ENCODE results near the gene NIT1. TPM values are rescaled to one million over a fixed set of nuclear protein-coding genes. Genes with fewer than 3 reads are reported as not detected.
A peak's percentile ranks its signal among the peaks of the same experiment; 100 is the strongest.

NIT1 gene
- total RNA-seq, 1 donor from 2014 or later: 16.2 TPM

DNA sequence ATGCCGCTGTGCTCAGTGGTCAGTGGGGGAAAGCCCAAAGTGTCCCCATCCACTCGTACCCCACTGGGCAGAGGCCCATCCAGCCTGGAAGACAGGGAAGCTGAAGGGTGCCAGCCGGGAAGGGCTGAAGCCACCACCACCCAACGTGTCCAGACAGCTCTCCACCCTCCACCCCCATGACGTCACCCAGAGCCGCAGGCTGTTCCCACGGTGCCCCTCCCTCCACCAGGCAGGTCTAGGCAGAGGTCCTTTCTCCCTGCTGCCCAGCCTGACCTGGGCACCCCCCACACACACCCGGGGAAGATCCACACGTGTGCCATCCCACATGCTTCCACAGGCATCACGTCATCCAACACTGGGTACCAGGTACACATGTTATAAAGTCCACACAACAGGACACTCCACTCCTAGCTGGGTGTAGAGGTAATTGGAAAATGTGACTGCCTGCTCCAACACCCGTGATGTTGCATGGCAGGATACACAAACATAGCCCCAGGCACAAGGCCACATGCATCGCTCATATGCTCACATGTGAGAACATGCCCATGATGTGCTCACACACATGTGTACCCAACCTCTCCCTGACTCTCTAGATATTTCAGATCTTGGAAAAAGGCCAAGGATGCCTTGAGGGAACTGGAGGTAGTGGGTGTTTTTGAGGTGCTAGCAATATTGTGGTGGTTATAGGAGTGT lies 43.1 kb upstream of the NIT1 start:
- Histone ChIP-seq H3K4me1 (ENCODE audit: control insufficient read depth in 3 of 3, insufficient read depth in 3 of 3, low read length in 3 of 3) (no peaks in the 10 kb centered on the region), H3K9ac (ENCODE audit: low read depth in 1 of 3, low read length in 3 of 3) (no peak overlapping the region), H3K27me3 (ENCODE audit: control insufficient read depth in 3 of 3, insufficient read depth in 3 of 3, low read length in 3 of 3) (peaks cover 2 to 9% (median 5%) of the 10 kb centered on the region in 3 donors), H3K4me3 (ENCODE audit: low read length in 3 of 3) (no peak overlapping the region), H3K27ac (ENCODE audit: low read depth, low read length) (no peak overlapping the region), H3K9me3 (ENCODE audit: control insufficient read depth in 3 of 3, low read length in 3 of 3) (no peaks in the 10 kb centered on the region), H3K36me3 (ENCODE audit: control insufficient read depth in 3 of 3, insufficient read depth in 3 of 3, low read length in 3 of 3) (no peaks in the 10 kb centered on the region)

DNA sequence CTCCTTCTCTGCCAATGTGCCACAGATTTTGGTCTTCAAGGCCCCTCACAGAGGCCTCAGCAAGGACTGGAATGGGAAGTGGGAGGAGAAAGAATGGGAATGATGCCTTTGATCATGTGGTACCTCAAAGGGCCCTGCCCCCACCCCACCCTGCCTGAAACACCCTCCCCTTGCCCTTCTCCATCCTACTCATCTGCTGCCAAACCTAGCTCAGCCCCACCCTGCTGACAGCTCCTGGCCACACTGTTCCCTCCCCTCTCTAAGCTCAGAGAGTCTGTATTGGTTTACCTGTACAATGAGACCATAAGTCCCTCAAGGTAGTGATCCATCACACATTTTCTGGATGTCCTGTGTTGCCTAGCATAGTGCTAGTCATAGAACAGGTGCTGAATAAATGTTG lies 41.5 kb upstream of the NIT1 start:
- Histone ChIP-seq H3K9ac (ENCODE audit: low read depth in 1 of 3, low read length in 3 of 3) (no peak overlapping the region), H3K27ac (ENCODE audit: low read depth, low read length) (no peak overlapping the region), H3K27me3 (ENCODE audit: control insufficient read depth in 3 of 3, insufficient read depth in 3 of 3, low read length in 3 of 3) (peaks cover 2 to 10% (median 3%) of the 10 kb centered on the region in 3 donors), H3K4me3 (ENCODE audit: low read length in 3 of 3) (no peak overlapping the region), H3K9me3 (ENCODE audit: control insufficient read depth in 3 of 3, low read length in 3 of 3) (no peaks in the 10 kb centered on the region), H3K36me3 (ENCODE audit: control insufficient read depth in 3 of 3, insufficient read depth in 3 of 3, low read length in 3 of 3) (no peaks in the 10 kb centered on the region), H3K4me1 (ENCODE audit: control insufficient read depth in 3 of 3, insufficient read depth in 3 of 3, low read length in 3 of 3) (no peaks in the 10 kb centered on the region)

GRCh38 chr1:161077426-161077825 lies 40.5 kb upstream of the NIT1 start:
- H3K36me3 ChIP-seq (ENCODE audit: control insufficient read depth in 3 of 3, insufficient read depth in 3 of 3, low read length in 3 of 3): no peaks in the 10 kb centered on the region
- H3K9me3 ChIP-seq (ENCODE audit: control insufficient read depth in 3 of 3, low read length in 3 of 3): no peaks in the 10 kb centered on the region
- no peaks in the 10 kb centered on the region for H3K4me1 ChIP-seq (ENCODE audit: control insufficient read depth in 3 of 3, insufficient read depth in 3 of 3, low read length in 3 of 3)
- no peak overlapping the region for H3K4me3 ChIP-seq (ENCODE audit: low read length in 3 of 3)
- no peak overlapping the region for H3K9ac ChIP-seq (ENCODE audit: low read depth in 1 of 3, low read length in 3 of 3)
- peaks cover 2 to 10% (median 3%) of the 10 kb centered on the region in 3 donors for H3K27me3 ChIP-seq (ENCODE audit: control insufficient read depth in 3 of 3, insufficient read depth in 3 of 3, low read length in 3 of 3)
- H3K27ac ChIP-seq (ENCODE audit: low read depth, low read length): no peak overlapping the region

DNA sequence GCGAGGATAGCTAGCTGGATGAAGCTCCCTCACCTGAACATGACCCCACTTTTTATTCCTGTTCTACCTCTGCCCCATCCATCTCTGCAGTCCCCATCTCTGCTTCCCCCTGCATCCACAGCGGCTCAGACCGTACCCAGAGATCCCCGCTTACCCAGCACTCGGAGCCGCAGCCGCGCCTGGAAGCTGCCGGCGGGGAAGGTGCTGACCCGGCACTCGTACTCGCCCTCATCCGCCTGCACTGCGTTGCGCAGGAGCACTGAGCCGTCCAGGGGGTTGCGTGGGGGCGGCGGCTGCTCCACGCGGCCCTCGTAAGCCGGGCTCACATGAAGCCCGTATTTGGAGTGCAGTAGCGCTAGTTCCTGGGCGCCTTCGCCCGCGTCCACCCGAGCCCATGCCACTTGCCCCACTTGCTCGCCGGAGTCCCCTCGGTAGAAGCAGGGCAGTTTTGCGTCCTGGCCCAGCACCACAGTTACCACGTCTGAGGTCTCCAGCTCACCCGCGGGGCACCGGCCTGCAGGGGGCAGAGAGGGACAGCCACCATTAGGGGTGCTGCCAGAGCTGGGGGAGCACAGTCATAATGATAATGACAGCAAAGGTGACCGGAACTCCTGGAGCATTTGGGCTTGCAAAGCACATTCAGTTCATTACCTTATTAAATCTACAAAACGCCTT lies 38.3 kb upstream of the NIT1 start:
- Histone ChIP-seq H3K4me3 (ENCODE audit: low read length in 3 of 3) (no peak overlapping the region), H3K9ac (ENCODE audit: low read depth in 1 of 3, low read length in 3 of 3) (no peak overlapping the region), H3K36me3 (ENCODE audit: control insufficient read depth in 3 of 3, insufficient read depth in 3 of 3, low read length in 3 of 3) (no peaks in the 10 kb centered on the region), H3K9me3 (ENCODE audit: control insufficient read depth in 3 of 3, low read length in 3 of 3) (no peaks in the 10 kb centered on the region), H3K27ac (ENCODE audit: low read depth, low read length) (no peak overlapping the region), H3K4me1 (ENCODE audit: control insufficient read depth in 3 of 3, insufficient read depth in 3 of 3, low read length in 3 of 3) (peaks cover 0 to 8% (median 4%) of the 10 kb centered on the region in 3 donors), H3K27me3 (ENCODE audit: control insufficient read depth in 3 of 3, insufficient read depth in 3 of 3, low read length in 3 of 3) (peaks cover 2 to 10% (median 3%) of the 10 kb centered on the region in 3 donors)

GRCh38 chr1:161080441-161081405 lies 37.2 kb upstream of the NIT1 start:
- no peaks in the 10 kb centered on the region for H3K9me3 ChIP-seq (ENCODE audit: control insufficient read depth in 3 of 3, low read length in 3 of 3)
- no peak overlapping the region for H3K4me3 ChIP-seq (ENCODE audit: low read length in 3 of 3)
- H3K36me3 ChIP-seq (ENCODE audit: control insufficient read depth in 3 of 3, insufficient read depth in 3 of 3, low read length in 3 of 3): no peaks in the 10 kb centered on the region
- peaks cover 2 to 10% (median 3%) of the 10 kb centered on the region in 3 donors for H3K27me3 ChIP-seq (ENCODE audit: control insufficient read depth in 3 of 3, insufficient read depth in 3 of 3, low read length in 3 of 3)
- H3K27ac ChIP-seq (ENCODE audit: low read depth, low read length): no peak overlapping the region
- peaks cover 0 to 8% (median 4%) of the 10 kb centered on the region in 3 donors for H3K4me1 ChIP-seq (ENCODE audit: control insufficient read depth in 3 of 3, insufficient read depth in 3 of 3, low read length in 3 of 3)
- no peak overlapping the region for H3K9ac ChIP-seq (ENCODE audit: low read depth in 1 of 3, low read length in 3 of 3)

GRCh38 chr1:161081519-161081918 lies 36.4 kb upstream of the NIT1 start:
- peaks cover 2 to 10% (median 3%) of the 10 kb centered on the region in 3 donors for H3K27me3 ChIP-seq (ENCODE audit: control insufficient read depth in 3 of 3, insufficient read depth in 3 of 3, low read length in 3 of 3)
- H3K9ac ChIP-seq (ENCODE audit: low read depth in 1 of 3, low read length in 3 of 3): no peak overlapping the region
- H3K36me3 ChIP-seq (ENCODE audit: control insufficient read depth in 3 of 3, insufficient read depth in 3 of 3, low read length in 3 of 3): no peaks in the 10 kb centered on the region
- H3K4me1 ChIP-seq (ENCODE audit: control insufficient read depth in 3 of 3, insufficient read depth in 3 of 3, low read length in 3 of 3): peaks cover 0 to 8% (median 4%) of the 10 kb centered on the region in 3 donors
- no peak overlapping the region for H3K4me3 ChIP-seq (ENCODE audit: low read length in 3 of 3)
- H3K9me3 ChIP-seq (ENCODE audit: control insufficient read depth in 3 of 3, low read length in 3 of 3): no peaks in the 10 kb centered on the region
- H3K27ac ChIP-seq (ENCODE audit: low read depth, low read length): no peak overlapping the region

DNA sequence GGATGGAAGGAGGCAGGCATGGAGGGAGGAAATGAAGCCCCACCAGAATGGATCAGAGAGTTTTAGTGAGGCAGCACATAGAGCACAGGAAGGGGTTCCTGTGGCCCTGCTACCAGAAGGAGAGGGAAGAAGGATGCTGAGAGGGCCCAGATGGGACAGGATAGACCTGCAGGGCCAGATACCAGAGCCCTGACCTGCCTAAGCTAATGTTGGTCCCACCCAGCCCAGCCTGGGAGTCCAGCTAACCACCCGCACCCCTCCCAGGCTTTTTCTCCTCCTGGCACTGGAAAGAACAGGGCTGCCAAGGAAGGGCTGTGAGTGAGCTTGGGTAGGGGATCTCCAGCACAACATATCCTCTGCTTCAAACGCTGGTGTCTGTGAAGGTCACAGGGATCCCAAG lies 35.4 kb upstream of the NIT1 start:
- peaks cover 0 to 8% (median 4%) of the 10 kb centered on the region in 3 donors for H3K4me1 ChIP-seq (ENCODE audit: control insufficient read depth in 3 of 3, insufficient read depth in 3 of 3, low read length in 3 of 3)
- no peak overlapping the region for H3K4me3 ChIP-seq (ENCODE audit: low read length in 3 of 3)
- H3K36me3 ChIP-seq (ENCODE audit: control insufficient read depth in 3 of 3, insufficient read depth in 3 of 3, low read length in 3 of 3): no peaks in the 10 kb centered on the region
- H3K27ac ChIP-seq (ENCODE audit: low read depth, low read length): peak overlapping the region; percentile 30
- no peaks in the 10 kb centered on the region for H3K9me3 ChIP-seq (ENCODE audit: control insufficient read depth in 3 of 3, low read length in 3 of 3)
- no peak overlapping the region for H3K9ac ChIP-seq (ENCODE audit: low read depth in 1 of 3, low read length in 3 of 3)
- H3K27me3 ChIP-seq (ENCODE audit: control insufficient read depth in 3 of 3, insufficient read depth in 3 of 3, low read length in 3 of 3): peaks cover 2 to 10% (median 3%) of the 10 kb centered on the region in 3 donors

DNA sequence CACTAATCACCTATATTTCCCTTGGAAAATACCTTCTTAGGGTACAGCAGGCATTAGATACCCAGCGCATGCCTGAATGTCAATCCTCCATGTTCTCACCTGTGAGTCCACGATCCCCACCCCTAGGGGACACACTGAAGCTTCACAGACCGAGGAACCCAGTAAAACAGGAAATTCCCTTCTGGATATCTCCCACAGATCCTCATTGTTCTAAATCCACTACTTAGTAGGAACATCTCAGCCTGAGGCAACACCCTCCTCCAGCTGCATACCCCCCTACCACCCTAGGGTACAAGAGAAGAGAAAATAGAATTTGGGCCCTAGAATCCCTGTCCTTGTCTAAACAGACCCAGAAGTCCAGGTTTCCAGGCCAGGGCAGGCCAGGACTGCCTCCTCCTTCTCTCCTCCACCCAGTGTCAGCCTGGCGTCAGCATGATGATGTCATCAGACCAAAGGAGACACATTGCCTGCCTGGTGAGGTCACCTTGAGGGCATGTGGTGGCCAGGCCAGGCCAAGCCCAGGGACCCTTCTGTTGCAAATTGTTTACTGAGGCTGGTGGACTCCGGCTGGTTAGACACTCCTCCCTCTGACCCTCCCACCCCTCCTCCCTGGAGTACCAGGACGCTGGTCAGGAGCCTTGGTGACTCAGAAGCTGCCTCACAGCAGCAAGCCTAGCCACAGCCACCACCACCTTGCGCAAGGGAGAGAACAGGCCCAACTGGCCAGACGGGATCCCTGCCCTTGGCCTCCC lies 34.7 kb upstream of the NIT1 start:
- H3K9me3 ChIP-seq (ENCODE audit: control insufficient read depth in 3 of 3, low read length in 3 of 3): no peaks in the 10 kb centered on the region
- H3K4me3 ChIP-seq (ENCODE audit: low read length in 3 of 3): no peak overlapping the region
- peaks cover 0 to 8% (median 4%) of the 10 kb centered on the region in 3 donors for H3K4me1 ChIP-seq (ENCODE audit: control insufficient read depth in 3 of 3, insufficient read depth in 3 of 3, low read length in 3 of 3)
- peak overlapping the region; percentile 30 for H3K27ac ChIP-seq (ENCODE audit: low read depth, low read length)
- H3K27me3 ChIP-seq (ENCODE audit: control insufficient read depth in 3 of 3, insufficient read depth in 3 of 3, low read length in 3 of 3): peaks cover 2 to 10% (median 3%) of the 10 kb centered on the region in 3 donors
- H3K36me3 ChIP-seq (ENCODE audit: control insufficient read depth in 3 of 3, insufficient read depth in 3 of 3, low read length in 3 of 3): no peaks in the 10 kb centered on the region
- H3K9ac ChIP-seq (ENCODE audit: low read depth in 1 of 3, low read length in 3 of 3): no peak overlapping the region
